Heart left ventricle (tissue), 16 donors: Measurements from ENCODE around the gene NDUFV3. TPM values are rescaled to one million over a fixed set of nuclear protein-coding genes. Genes with fewer than 3 reads are reported as not detected.
"Not testable (repeated sequence)": the region's sequence is repeated elsewhere in the genome, so short reads cannot be mapped to it uniquely, and the experiment has no call there.

ENCODE experiments used
- ATAC-seq, 4 donors: fragments of 200-7000 bp; cut with Tn5 transposase; one replicate each; pipeline ENCODE4 v1.9.1; 2020 to 2022; ENCODE audit warnings: moderate library complexity in 4 of 4, mild to moderate bottlenecking in 3 of 4, moderate number of reproducible peaks in 1 of 4
- DNase-seq, 5 donors: peaks; one replicate each; pipeline ENCODE4 v3.0.0-alpha.2; 2020
- H3K27ac ChIP-seq, 12 donors: fragments of 200-600 bp; sonication (generic) in 4 of 12; one replicate each; pipeline versions ENCODE4 v1.5.0 to v1.8.0; 2016 to 2022; ENCODE audit warnings: mild to moderate bottlenecking in 2 of 12
- H3K27me3 ChIP-seq, 9 donors: fragments of 200-600 bp; sonication (generic) in 2 of 9; one replicate each; pipeline versions ENCODE4 v1.5.1 to v1.8.0; 2016 to 2022; ENCODE audit warnings: mild to moderate bottlenecking in 3 of 9
- H3K36me3 ChIP-seq, 9 donors: fragments of 200-600 bp; sonication (generic) in 2 of 9; one replicate each; pipeline versions ENCODE4 v1.5.0 to v1.8.0; 2018 to 2022; ENCODE audit warnings: mild to moderate bottlenecking in 2 of 9
- H3K4me1 ChIP-seq, 12 donors: fragments of 200-600 bp; sonication (generic) in 4 of 12; one replicate each; pipeline versions ENCODE4 v1.5.0 to v1.8.0; 2016 to 2022; ENCODE audit warnings: mild to moderate bottlenecking in 3 of 12
- H3K4me3 ChIP-seq, 12 donors: fragments of 200-600 bp; sonication (generic) in 4 of 12; one replicate each; pipeline versions ENCODE4 v1.5.0 to v1.8.0; 2017 to 2022; ENCODE audit warnings: mild to moderate bottlenecking in 9 of 12, moderate library complexity in 4 of 12
- H3K9me3 ChIP-seq, 12 donors: fragments of 200-600 bp; sonication (generic) in 4 of 12; one replicate each; pipeline versions ENCODE4 v1.5.0 to v1.8.0; 2016 to 2022; ENCODE audit warnings: mild to moderate bottlenecking in 1 of 12
- POLR2A ChIP-seq, 2 donors: fragments of 450-650 bp; IDR thresholded peaks; one replicate each; pipeline ENCODE4 v1.6.1; 2017; ENCODE audit warnings: antibody characterized with exemption in 2 of 2, mild to moderate bottlenecking in 2 of 2, moderate library complexity in 2 of 2
- WGBS, 4 donors: extraction: QIAGEN DNeasy Blood & Tissue Kit in 2 of 4; methylation state at CpG; one replicate each; pipeline versions ENCODE4 v1.1.5 to v1.1.7; 2013 to 2018; 5-methylcytosine and 5-hydroxymethylcytosine counted together
- intact Hi-C, 10 donors: fragments of 100-400 bp; cut with DNase I; formaldehyde crosslinking; loops; one replicate each; pipeline versions ENCODE4 v1.11.1 to v1.14.2; 2022
- polyA plus RNA-seq, 2 donors: library from polyadenylated mRNA; stranded (reverse); fragments of 200-250 nt; gene quantifications; one replicate each; pipeline ENCODE4 v1.2.3, GENCODE V29; 2013
- total RNA-seq, 9 donors: library from RNA; depleted of rRNA in 2 of 9; stranded (reverse); fragments of >200 nt in 2 of 9; fragmentation: NEBNext Ultra II Directional in 3 of 9; extraction: Animal tissue kit (Norgen Biotek cat#: 25700) in 3 of 9; gene quantifications; one replicate each; pipeline versions ENCODE4 v1.1.0 to v1.2.4, GENCODE V29; 2016 to 2023
- TF ChIP-seq, protein P1 (sequence below), 12 donors: fragments of 200-600 bp; sonication (generic) in 4 of 12; IDR thresholded peaks; one replicate each; pipeline versions ENCODE4 v1.5.0 to v1.8.0; 2018 to 2022; ENCODE audit warnings: antibody characterized with exemption in 12 of 12, mild to moderate bottlenecking in 5 of 12
- donor health status: ischemic (EF 13 %, LVEDD 7.1; RV severe dilation, severe dysfunction).
- donor health status: healthy with polysubstance abuse.
- donor health status: DM: no; HTN: yes; CAD: no.
- donor health status: DM: no; HTN: no; CAD: no.
- donor health status: ischemic (EF 25% LVEDD 6.9; RV normal size, moderate dysfunction).
- donor health status: ischemic (EF 25% LVEDD 5.7; RV mildly dilated, moderate dysfunction).
- donor health status: healthy.
- donor health status: DM: yes; HTN: yes; CAD: no.
- donor health status: ischemic (EF 35%, LVEDD 5.7; RV mildly dilated, moderate dysfunction).
- donor health status: nonischemic (EF 11% LVEDD 7.7; RV severe dilation, severe dysfunction).
- donor health status: DM: yes; HTN: yes; CAD: no.
- donor health status: PGD.
- donor health status: ischemic (EF 29% LVEDD 5.4; RV normal size, mild dysfunction).
- donor health status: nonischemic (EF 23%, LVEDD 6.1; RV moderate dilation, normal function).

The NDUFV3 gene
- total and polyA plus RNA-seq, 11 donors = 22.7 to 62.8 (median 50.4) TPM

DNA sequence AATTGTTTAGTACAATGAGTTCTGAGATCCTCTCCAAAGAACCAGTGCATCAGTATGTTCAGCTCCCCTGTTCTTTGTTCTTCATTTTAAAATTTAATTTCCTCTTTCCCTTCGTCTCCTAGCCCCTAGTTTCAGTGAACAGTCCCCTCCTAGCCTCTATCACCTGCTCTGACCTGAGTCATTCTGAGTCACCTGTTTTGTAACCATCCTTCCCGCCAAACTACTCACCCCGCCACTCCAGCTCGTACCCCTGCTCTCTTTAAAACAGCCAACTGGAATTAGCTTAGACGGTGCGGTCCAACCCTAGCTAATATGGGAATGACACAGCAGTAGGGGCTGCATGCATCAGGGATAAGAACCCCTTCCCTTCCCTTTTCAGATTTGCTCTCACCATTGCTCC is 49.1 kb downstream of the NDUFV3 start:
- ATAC-seq (no peak), DNase-seq (no peak)
- intact Hi-C loops = loop anchor here in 1 of 10 donors (2.0 kb wide), 1 partner anchor 27 kb away; no protein-coding TSS in a partner anchor
- no peak overlapping the region for H3K4me3 ChIP-seq
- TF ChIP-seq, protein P1, sequence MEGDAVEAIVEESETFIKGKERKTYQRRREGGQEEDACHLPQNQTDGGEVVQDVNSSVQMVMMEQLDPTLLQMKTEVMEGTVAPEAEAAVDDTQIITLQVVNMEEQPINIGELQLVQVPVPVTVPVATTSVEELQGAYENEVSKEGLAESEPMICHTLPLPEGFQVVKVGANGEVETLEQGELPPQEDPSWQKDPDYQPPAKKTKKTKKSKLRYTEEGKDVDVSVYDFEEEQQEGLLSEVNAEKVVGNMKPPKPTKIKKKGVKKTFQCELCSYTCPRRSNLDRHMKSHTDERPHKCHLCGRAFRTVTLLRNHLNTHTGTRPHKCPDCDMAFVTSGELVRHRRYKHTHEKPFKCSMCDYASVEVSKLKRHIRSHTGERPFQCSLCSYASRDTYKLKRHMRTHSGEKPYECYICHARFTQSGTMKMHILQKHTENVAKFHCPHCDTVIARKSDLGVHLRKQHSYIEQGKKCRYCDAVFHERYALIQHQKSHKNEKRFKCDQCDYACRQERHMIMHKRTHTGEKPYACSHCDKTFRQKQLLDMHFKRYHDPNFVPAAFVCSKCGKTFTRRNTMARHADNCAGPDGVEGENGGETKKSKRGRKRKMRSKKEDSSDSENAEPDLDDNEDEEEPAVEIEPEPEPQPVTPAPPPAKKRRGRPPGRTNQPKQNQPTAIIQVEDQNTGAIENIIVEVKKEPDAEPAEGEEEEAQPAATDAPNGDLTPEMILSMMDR (IDR thresholded peaks at IDR 0.05) = no peak
- no peak for TF ChIP-seq POLR2A (IDR thresholded peaks at IDR 0.05)
- H3K27me3 ChIP-seq = no peaks in the 10 kb centered on the region
- H3K36me3 ChIP-seq = no peaks in the 10 kb centered on the region
- H3K4me1 ChIP-seq = peaks cover 0 to 14% (median 2%) of the 10 kb centered on the region in 12 donors
- H3K27ac ChIP-seq = no peak overlapping the region
- H3K9me3 ChIP-seq = no peaks in the 10 kb centered on the region
- 76 to 98% (median 79%) methylated on average over 6 of the region's 6 CpGs for WGBS, 4 donors

DNA sequence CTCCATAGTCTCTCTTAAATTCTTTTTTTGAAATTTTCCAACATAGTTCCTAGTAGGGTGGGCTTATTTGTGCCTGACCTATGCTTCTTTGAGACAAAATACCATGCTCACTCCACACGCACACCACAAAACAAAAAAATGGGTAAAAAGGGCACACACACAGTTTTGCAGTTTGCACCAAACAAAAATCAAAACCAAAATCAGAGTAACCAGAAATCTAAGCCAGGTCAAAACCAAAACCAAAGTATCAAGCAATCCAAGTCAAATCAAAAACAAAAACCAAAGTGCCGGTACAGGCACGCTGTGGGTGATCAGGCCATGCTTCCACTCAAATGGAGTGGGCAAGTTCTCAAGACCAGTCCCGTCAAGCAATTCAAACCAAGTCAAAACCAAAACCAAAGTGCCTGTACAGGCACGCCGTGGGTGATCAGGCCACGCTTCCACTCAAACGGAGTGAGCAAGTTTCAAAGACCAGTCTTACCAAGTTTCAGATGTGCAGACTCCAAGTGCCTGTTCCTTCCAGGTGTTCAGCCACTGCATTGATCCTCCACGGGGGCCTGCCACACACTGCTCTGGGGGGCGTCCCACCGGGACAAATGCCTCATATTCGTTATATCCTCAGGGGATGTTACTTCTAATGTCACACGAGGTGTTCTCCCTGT is 56.1 kb downstream of the NDUFV3 start:
- ATAC-seq, H3K4me1 ChIP-seq, DNase-seq, H3K27ac ChIP-seq, H3K27me3 ChIP-seq, H3K4me3 ChIP-seq, H3K36me3 ChIP-seq, intact Hi-C loops, H3K9me3 ChIP-seq: not testable (repeated sequence)
- 85 to 95% (median 91%) methylated on average over 13 of the region's 13 CpGs for WGBS, 4 donors

GRCh38 chr21:42951193-42951592 is 58.1 kb downstream of the NDUFV3 start:
- H3K27ac ChIP-seq, intact Hi-C loops, ATAC-seq, H3K27me3 ChIP-seq, H3K4me3 ChIP-seq, H3K36me3 ChIP-seq, H3K4me1 ChIP-seq, H3K9me3 ChIP-seq, DNase-seq: not testable (repeated sequence)
- 94 to 98% (median 97%) methylated on average over 9 of the region's 9 CpGs for WGBS, 4 donors

GRCh38 chr21:42956824-42957630 is 63.9 kb downstream of the NDUFV3 start:
- no peak overlapping the region for H3K27ac ChIP-seq
- H3K36me3 ChIP-seq = no peaks in the 10 kb centered on the region
- ATAC-seq (peak in 3 of 4 donors; percentile 66 to 98 (median 96)), DNase-seq (no peak)
- H3K9me3 ChIP-seq = no peaks in the 10 kb centered on the region
- no peaks in the 10 kb centered on the region for H3K27me3 ChIP-seq
- H3K4me3 ChIP-seq = no peak overlapping the region
- TF ChIP-seq POLR2A (IDR thresholded peaks at IDR 0.05) = no peak
- TF ChIP-seq, protein P1 (IDR thresholded peaks at IDR 0.05) = no peak
- no peaks in the 10 kb centered on the region for H3K4me1 ChIP-seq
- intact Hi-C loops = no loop called here
- WGBS, 4 donors = 87 to 91% (median 88%) methylated on average over 13 of the region's 13 CpGs

DNA sequence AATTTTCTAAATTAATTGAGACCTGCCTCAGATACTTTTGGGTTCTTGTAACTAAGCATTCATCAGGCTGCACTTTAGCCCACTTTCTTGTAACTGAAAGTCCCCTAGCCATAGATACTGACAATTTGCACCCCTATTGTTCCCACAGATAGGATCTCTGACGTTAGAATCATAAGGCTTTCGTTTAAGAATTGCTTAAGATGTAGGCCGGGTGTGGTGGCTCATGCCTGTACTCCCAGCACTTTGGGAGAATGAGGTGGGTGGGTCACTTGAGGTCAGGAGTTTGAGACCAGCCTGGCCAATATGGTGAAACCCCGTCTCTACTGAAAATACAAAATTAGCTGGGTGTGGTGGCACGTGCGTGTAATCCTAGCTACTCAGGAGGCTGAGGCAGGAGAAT is 65.0 kb downstream of the NDUFV3 start:
- DNase-seq, H3K4me1 ChIP-seq, H3K36me3 ChIP-seq, H3K27ac ChIP-seq, ATAC-seq, intact Hi-C loops, H3K27me3 ChIP-seq, H3K9me3 ChIP-seq, H3K4me3 ChIP-seq: not testable (repeated sequence)
- WGBS, 4 donors = 83 to 87% (median 86%) methylated on average over 6 of the region's 6 CpGs
